GM13976 (cell line): ENCODE results near the gene TOP3A.

ENCODE experiments used
- DNase-seq: peaks from one replicate; pipeline ENCODE4 v3.0.0; 2012; ENCODE audit warnings: low spot score
- in situ Hi-C: fragments of 300-500 bp; cut with MboI; formaldehyde crosslinking; loops from one replicate; pipeline ENCODE4 v1.12.0; 2022; ENCODE audit warnings: low sequenced_read_pairs, mixed read lengths, inconsistent platforms; ENCODE audit not compliant: unreplicated experiment
- TF ChIP-seq, protein P1 (sequence below): IDR thresholded peaks from 2 replicates; pipeline ENCODE4 v1.5.1; 2012; ENCODE audit warnings: borderline replicate concordance, mild to moderate bottlenecking; ENCODE audit not compliant: insufficient read depth; ENCODE audit errors: extremely low read depth, missing control alignments, control extremely low read depth

The TOP3A gene

DNA sequence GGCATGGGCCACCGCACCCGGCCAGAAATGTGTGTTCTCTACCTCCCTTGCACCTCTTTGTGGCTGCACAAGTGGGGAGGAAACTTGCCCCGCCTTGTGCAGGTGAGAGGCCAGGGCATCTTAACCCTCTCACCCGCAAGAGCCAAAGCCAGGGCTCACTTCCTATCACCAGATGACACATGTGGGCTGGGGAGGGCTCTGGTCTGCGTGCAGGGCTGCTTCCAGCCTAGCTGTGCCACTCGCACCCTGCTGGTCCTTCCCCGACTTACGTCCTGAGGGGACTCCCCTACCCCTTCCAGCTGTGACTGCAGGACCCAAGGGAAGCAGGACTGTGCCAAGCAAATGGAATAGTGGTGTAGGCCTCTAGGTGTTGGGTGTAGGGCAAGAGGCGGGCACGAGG lies 47.4 kb downstream of the TOP3A start:
- DNase-seq: no peak
- TF ChIP-seq, protein P1, sequence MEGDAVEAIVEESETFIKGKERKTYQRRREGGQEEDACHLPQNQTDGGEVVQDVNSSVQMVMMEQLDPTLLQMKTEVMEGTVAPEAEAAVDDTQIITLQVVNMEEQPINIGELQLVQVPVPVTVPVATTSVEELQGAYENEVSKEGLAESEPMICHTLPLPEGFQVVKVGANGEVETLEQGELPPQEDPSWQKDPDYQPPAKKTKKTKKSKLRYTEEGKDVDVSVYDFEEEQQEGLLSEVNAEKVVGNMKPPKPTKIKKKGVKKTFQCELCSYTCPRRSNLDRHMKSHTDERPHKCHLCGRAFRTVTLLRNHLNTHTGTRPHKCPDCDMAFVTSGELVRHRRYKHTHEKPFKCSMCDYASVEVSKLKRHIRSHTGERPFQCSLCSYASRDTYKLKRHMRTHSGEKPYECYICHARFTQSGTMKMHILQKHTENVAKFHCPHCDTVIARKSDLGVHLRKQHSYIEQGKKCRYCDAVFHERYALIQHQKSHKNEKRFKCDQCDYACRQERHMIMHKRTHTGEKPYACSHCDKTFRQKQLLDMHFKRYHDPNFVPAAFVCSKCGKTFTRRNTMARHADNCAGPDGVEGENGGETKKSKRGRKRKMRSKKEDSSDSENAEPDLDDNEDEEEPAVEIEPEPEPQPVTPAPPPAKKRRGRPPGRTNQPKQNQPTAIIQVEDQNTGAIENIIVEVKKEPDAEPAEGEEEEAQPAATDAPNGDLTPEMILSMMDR: no peak
- in situ Hi-C loops: no loop called here

DNA sequence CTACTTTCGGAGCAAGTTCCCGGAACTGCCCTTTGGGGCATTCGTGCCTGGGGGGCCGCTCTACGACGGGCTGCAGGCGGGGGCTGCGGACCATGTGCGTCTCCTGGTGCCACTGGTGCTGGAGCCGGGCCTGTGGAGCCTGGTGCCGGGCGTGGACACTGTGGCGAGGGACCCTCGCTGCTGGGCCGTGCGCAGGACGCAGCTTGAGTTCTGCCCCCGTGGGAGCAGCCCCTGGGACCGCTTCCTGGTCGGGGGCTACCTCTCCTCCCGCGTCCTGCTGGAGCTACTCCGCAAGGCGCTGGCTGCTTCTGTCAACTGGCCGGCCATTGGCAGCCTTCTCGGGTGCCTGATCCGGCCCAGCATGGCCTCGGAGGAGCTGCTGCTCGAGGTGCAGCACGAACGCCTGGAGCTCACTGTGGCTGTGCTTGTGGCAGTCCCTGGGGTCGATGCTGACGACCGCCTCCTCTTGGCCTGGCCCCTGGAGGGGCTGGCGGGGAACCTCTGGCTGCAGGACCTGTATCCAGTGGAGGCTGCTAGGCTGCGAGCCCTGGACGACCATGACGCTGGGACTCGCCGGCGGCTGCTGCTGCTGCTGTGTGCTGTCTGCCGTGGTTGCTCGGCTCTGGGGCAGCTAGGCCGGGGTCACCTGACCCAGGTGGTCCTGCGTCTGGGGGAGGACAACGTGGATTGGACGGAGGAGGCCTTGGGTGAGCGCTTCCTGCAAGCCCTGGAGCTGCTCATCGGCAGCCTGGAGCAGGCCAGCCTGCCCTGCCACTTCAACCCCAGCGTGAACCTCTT lies 50.7 kb downstream of the TOP3A start:
- TF ChIP-seq, protein P1: no peak
- in situ Hi-C loops: no loop called here

DNA sequence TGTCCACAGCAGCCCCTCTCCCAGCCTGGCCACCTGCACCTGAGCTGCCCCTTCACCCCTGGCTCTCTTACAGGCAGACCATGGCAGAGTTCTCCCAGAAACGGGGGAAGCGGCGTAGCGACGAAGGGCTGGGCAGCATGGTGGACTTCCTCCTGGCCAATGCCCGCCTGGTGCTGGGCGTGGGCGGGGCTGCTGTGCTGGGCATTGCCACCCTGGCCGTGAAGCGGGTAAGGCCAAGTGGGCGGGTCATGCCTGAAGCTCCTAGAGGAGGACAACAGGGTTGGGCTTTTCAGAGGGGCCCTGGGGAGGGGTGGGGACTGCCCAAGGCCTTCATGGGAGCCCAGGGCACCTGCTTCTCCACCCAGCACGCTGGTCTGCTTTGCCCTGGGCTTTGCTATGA lies 52.2 kb downstream of the TOP3A start:
- DNase-seq: no peak
- in situ Hi-C loops: no loop called here
- TF ChIP-seq, protein P1: no peak

More for the DNA sequence above, 50.7 kb downstream of the TOP3A start:
- no peak for DNase-seq

DNA sequence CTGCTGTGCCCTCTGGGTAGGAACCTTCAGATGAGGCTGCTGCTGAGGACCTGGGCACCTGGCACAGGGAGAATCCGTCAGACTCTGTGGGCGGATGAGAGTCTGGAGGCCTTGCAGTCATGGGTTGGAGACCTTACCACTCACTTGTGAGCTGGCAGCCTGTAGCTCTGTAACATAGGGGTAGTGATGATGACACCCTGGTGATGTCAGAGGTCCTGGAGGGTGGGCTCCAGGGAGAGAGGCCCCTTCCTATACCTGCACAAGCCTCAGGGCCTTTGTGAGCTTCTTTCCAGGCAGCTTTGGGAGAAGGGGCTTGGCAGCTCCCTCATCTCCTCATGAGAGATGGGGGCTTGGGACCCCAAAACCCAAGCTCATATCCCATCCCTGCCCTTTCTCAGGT lies 52.7 kb downstream of the TOP3A start:
- no peak for DNase-seq
- in situ Hi-C loops: no loop called here
- TF ChIP-seq, protein P1: no peak

DNA sequence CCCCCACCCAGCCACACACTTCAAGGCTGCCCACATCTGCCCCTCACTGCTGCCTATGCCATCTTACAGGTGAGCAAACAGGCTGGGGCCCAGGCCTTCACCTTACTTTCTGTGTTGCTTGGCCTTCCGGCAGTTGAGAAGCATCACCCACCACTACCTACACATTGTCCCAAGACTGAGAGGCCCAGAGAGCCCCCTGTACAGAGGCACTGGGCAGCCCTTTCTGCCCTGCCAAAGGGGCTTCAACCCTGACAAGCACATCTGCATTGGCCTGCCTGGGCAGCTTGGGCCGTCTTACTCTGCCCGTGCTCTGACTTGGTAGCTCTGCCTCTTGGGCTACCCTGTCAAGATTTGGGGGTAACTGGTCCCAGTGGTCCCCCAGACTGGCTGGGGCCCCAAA lies 53.1 kb downstream of the TOP3A start:
- TF ChIP-seq, protein P1: no peak
- in situ Hi-C loops: no loop called here
- no peak for DNase-seq

DNA sequence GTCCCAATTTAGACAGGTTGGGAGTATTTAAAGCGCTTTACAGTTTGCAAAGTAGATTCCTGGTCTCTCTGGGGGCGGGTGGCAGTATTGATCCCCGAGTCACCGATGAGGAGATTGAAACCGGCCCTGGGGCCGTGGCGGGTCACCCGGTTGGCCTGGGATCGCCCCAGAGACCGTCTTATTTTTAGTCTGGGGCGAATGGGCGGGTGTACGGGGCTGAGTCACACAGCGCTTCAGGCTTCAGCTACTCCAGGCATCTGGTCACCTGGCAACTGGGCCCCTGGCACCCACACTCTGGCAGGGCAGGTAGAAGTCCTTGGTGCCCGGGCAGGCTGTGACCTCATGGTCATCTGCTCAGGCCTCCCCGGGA lies 53.7 kb downstream of the TOP3A start:
- TF ChIP-seq, protein P1: no peak
- peak; percentile 80 for DNase-seq
- in situ Hi-C loops: no loop called here
